Adrenal gland (tissue), 12 donors: ENCODE data around the gene NPAS3. TPM values are rescaled to one million over a fixed set of nuclear protein-coding genes. Genes with fewer than 3 reads are reported as not detected.

Experiments
- DNase-seq, 7 donors: peaks; one replicate each; pipeline ENCODE4 v3.0.0-alpha.2; 2019 to 2020
- H3K27ac ChIP-seq, 5 donors: fragments of 200-600 bp; sonication (generic) in 4 of 5; 1 replicate in 3 of 5; 2 replicates in 2 of 5; pipeline versions ENCODE4 v1.5.1 to v1.8.0; 2016 to 2020; ENCODE audit warnings: mild to moderate bottlenecking in 1 of 5
- H3K27me3 ChIP-seq: fragments of 200-600 bp; 2 replicates; pipeline ENCODE4 v1.8.0; 2021
- H3K36me3 ChIP-seq, 2 donors: fragments of 200-600 bp; replicated peaks in 1 of 2; 1 replicate in 1 of 2; 2 replicates in 1 of 2; pipeline versions ENCODE4 v1.5.1 to v1.8.0; 2018 to 2022
- H3K4me1 ChIP-seq, 2 donors: fragments of 200-600 bp; replicated peaks in 1 of 2; 1 replicate in 1 of 2; 2 replicates in 1 of 2; pipeline versions ENCODE4 v1.5.1 to v1.8.0; 2018 to 2021
- H3K4me3 ChIP-seq, 4 donors: fragments of 200-600 bp; sonication (generic) in 3 of 4; one replicate each; pipeline ENCODE4 v1.5.1; 2016 to 2018
- H3K9me3 ChIP-seq, 3 donors: fragments of 200-600 bp; sonication (generic) in 1 of 3; replicated peaks in 1 of 3; 1 replicate in 2 of 3; 2 replicates in 1 of 3; pipeline versions ENCODE4 v1.5.1 to v1.8.0; 2016 to 2021
- CTCF ChIP-seq, 6 experiments: fragments of 450-650 bp in 4 of 6; fragments of 200-600 bp in 2 of 6; sonication (generic) in 1 of 6; IDR thresholded peaks; 1 replicate in 5 of 6; 2 replicates in 1 of 6; pipeline versions ENCODE4 v1.5.1 to v1.8.0; 2016 to 2021; ENCODE audit warnings: antibody characterized with exemption in 6 of 6, mild to moderate bottlenecking in 2 of 6, moderate library complexity in 1 of 6
- POLR2A ChIP-seq, 2 donors: fragments of 450-650 bp; IDR thresholded peaks; one replicate each; pipeline ENCODE4 v1.6.1; 2017; ENCODE audit warnings: antibody characterized with exemption in 2 of 2, mild to moderate bottlenecking in 2 of 2, moderate library complexity in 1 of 2
- WGBS, 4 donors: extraction: QIAGEN DNeasy Blood & Tissue Kit in 2 of 4; methylation state at CpG; one replicate each; pipeline versions ENCODE4 v1.1.5 to v1.1.7; 2013 to 2017; 5-methylcytosine and 5-hydroxymethylcytosine counted together
- intact Hi-C, 2 donors: fragments of 100-400 bp; cut with DNase I; formaldehyde crosslinking; loops; one replicate each; pipeline versions ENCODE4 v1.14.1 to v1.15.0; 2022 to 2023
- polyA plus RNA-seq, 3 donors: library from polyadenylated mRNA; stranded (reverse); fragments of 200-250 nt in 2 of 3; fragments of 350-450 nt in 1 of 3; fragmentation: Illumina TruSeq in 1 of 3; extraction: RNeasy Lipid Tissue Mini Kit (QIAGEN cat#74804) in 1 of 3; gene quantifications; one replicate each; pipeline ENCODE4 v1.2.3, GENCODE V29; 2013 to 2014
- total RNA-seq, 9 donors: library from RNA; depleted of rRNA in 4 of 9; stranded (reverse); fragments of >200 nt in 4 of 9; fragments of 120-200 nt in 1 of 9; fragmentation: NEBNext Ultra II Directional in 1 of 9; extraction: Animal tissue kit (Norgen Biotek cat#: 25700) in 1 of 9; gene quantifications; one replicate each; pipeline versions ENCODE4 v1.1.0 to v1.2.4, GENCODE V29; 2013 to 2023
- donor health status: healthy with polysubstance abuse.
- donor health status: Bipolar disorder and iron deficiency.
- donor health status: DM: yes; HTN: yes; CAD: no.
- donor health status: DM: no; HTN: no; CAD: no.
- donor health status: DM: no; HTN: no; CAD: no.
- donor health status: DM: yes; HTN: yes; CAD: no.

NPAS3 gene
- total and polyA plus RNA-seq, 12 donors: 0.36 to 7.5 (median 1.5) TPM

- Histone ChIP-seq H3K36me3 (no peaks in the 10 kb centered on the region), H3K4me3 (no peak overlapping the region), H3K27ac (no peak overlapping the region), H3K9me3 (no peaks in the 10 kb centered on the region), H3K4me1 (no peaks in the 10 kb centered on the region), H3K27me3 (no peaks in the 10 kb centered on the region)
- DNase-seq: no peak
- WGBS, 4 donors: 76 to 88% (median 85%) methylated on average over 6 of the region's 6 CpGs
- TF ChIP-seq POLR2A (IDR thresholded peaks at IDR 0.05): no peak
- TF ChIP-seq CTCF (IDR thresholded peaks at IDR 0.05): no peak
- intact Hi-C loops: no loop called here
These were observed 393.8 kb downstream of the NPAS3 start for GRCh38 chr14:33332497-33332896.

- 63 to 72% (median 67%) methylated on average over 4 of the region's 4 CpGs for WGBS, 4 donors
- no peak overlapping the region for H3K4me3 ChIP-seq
These were observed 396.7 kb downstream of the NPAS3 start for GRCh38 chr14:33335366-33335765.

GRCh38 chr14:33342299-33342974 lies 403.8 kb downstream of the NPAS3 start:
- Histone ChIP-seq H3K4me1 (no peaks in the 10 kb centered on the region), H3K36me3 (no peaks in the 10 kb centered on the region), H3K4me3 (no peak overlapping the region), H3K9me3 (no peaks in the 10 kb centered on the region), H3K27me3 (no peaks in the 10 kb centered on the region), H3K27ac (no peak overlapping the region)
- DNase-seq: no peak
- intact Hi-C loops: no loop called here
- no peak for TF ChIP-seq CTCF (IDR thresholded peaks at IDR 0.05)
- no peak for TF ChIP-seq POLR2A (IDR thresholded peaks at IDR 0.05)
- WGBS, 4 donors: 76 to 80% (median 77%) methylated on average over 3 of the region's 3 CpGs

More at GRCh38 chr14:33335366-33335765, 396.7 kb downstream of the NPAS3 start:
- TF ChIP-seq POLR2A (IDR thresholded peaks at IDR 0.05): no peak
- TF ChIP-seq CTCF (IDR thresholded peaks at IDR 0.05): no peak
- no peak for DNase-seq
- intact Hi-C loops: no loop called here
- Histone ChIP-seq H3K27ac (no peak overlapping the region), H3K27me3 (no peaks in the 10 kb centered on the region), H3K36me3 (no peaks in the 10 kb centered on the region), H3K9me3 (no peaks in the 10 kb centered on the region), H3K4me1 (no peaks in the 10 kb centered on the region)

GRCh38 chr14:33343016-33343415 lies 404.3 kb downstream of the NPAS3 start:
- intact Hi-C loops: no loop called here

More at GRCh38 chr14:33343016-33343415, 404.3 kb downstream of the NPAS3 start:
- 73 to 82% (median 77%) methylated on average over 3 of the region's 3 CpGs for WGBS, 4 donors
- no peak for TF ChIP-seq CTCF (IDR thresholded peaks at IDR 0.05)
- TF ChIP-seq POLR2A (IDR thresholded peaks at IDR 0.05): no peak
- no peak for DNase-seq
- Histone ChIP-seq H3K4me3 (no peak overlapping the region), H3K9me3 (no peaks in the 10 kb centered on the region), H3K4me1 (no peaks in the 10 kb centered on the region), H3K27ac (no peak overlapping the region), H3K36me3 (no peaks in the 10 kb centered on the region), H3K27me3 (no peaks in the 10 kb centered on the region)
